Measurements from ENCODE around the gene DAGLB. TPM values are rescaled to one million over a fixed set of nuclear protein-coding genes. Genes with fewer than 3 reads are reported as not detected.

DAGLB gene
- total RNA-seq, 4 donors from 2014 or later, result 5.4 to 30.2 (median 19.3) TPM

DNA sequence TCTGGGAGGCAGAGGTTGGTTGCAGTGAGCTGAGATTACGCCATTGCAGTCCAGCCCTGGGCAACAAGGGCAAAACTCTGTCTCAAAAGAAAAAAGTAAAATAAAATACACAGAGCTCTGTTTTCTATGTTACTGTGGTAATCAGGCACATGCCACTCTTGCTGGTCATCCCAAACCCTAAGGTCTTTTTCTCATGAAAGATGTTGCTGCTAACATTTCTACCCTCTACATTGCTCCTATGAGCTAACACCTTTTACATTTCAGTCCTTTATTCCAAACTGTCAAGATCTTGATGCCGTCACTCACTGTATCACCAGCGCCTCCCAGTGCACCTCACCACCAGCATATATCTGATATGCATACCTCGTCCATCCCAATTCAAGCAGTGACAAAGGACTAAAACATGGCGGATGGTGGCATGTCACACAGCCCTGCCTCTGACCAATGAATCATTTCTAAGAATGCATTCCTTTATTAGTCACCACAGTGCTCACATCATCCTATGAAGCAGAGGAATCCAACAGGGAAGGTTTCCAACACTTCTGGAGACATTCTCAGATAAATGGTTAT lies 4.3 kb downstream of the DAGLB start:
- Histone ChIP-seq H3K27ac (no peak overlapping the region), H3K9me3 (no peaks in the 10 kb centered on the region), H3K4me3 (no peak overlapping the region), H3K36me3 (no peaks in the 10 kb centered on the region), H3K4me1 (peaks cover 0 to 11% of the 10 kb centered on the region in 2 donors), H3K27me3 (no peaks in the 10 kb centered on the region)
- DNase-seq, result no peak
- intact Hi-C loops (cut with DNase I; ENCODE audit: low total_unique reads), result no loop called here
- TF ChIP-seq, protein P1, sequence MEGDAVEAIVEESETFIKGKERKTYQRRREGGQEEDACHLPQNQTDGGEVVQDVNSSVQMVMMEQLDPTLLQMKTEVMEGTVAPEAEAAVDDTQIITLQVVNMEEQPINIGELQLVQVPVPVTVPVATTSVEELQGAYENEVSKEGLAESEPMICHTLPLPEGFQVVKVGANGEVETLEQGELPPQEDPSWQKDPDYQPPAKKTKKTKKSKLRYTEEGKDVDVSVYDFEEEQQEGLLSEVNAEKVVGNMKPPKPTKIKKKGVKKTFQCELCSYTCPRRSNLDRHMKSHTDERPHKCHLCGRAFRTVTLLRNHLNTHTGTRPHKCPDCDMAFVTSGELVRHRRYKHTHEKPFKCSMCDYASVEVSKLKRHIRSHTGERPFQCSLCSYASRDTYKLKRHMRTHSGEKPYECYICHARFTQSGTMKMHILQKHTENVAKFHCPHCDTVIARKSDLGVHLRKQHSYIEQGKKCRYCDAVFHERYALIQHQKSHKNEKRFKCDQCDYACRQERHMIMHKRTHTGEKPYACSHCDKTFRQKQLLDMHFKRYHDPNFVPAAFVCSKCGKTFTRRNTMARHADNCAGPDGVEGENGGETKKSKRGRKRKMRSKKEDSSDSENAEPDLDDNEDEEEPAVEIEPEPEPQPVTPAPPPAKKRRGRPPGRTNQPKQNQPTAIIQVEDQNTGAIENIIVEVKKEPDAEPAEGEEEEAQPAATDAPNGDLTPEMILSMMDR (IDR thresholded peaks at IDR 0.05), result no peak
- no peak for TF ChIP-seq POLR2A (IDR thresholded peaks at IDR 0.05)

DNA sequence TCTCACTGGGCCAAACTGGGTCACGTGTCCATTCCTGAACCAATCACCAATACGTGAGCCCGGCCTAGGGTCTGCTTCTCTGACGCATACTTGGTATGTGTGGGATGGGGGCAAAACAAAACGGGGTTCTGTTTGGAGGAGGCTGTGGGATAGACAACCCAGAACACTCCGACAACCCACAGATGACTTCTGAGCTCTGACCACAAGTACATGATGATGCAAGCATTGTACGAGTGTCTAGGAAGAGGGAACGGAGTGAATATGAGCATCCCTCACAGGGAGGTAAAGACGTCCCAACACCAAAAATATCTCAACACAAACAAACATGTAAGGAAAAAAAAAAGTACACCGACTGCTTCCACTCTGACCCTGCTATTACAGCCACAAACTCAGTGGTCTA lies 5.6 kb downstream of the DAGLB start:
- Histone ChIP-seq H3K36me3 (no peaks in the 10 kb centered on the region), H3K27me3 (no peaks in the 10 kb centered on the region), H3K4me1 (peaks cover 0 to 11% of the 10 kb centered on the region in 2 donors), H3K9me3 (no peaks in the 10 kb centered on the region), H3K27ac (no peak overlapping the region), H3K4me3 (no peak overlapping the region)
- TF ChIP-seq, protein P1 (IDR thresholded peaks at IDR 0.05), result no peak
- TF ChIP-seq POLR2A (IDR thresholded peaks at IDR 0.05), result no peak
- DNase-seq, result no peak
- intact Hi-C loops (cut with DNase I; ENCODE audit: low total_unique reads), result no loop called here

DNA sequence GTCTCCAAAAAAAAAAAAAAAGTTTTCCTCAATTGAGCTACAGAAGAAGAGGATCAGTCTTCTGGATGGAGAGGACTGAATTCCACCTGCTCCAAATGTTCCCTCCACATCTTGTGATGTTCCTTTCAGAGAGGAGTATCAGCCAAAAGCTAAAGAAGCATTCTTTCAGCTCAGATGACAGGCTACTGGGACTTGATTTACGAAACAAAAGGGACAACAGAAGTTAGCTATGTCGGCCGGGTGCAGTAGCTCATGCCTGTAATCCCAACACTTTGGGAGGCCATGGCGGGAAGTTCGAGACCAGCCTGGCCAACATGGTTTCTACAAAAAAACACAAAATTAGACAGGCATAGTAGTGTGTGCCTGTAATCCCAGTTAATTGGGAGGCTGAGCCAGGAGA lies 7.4 kb downstream of the DAGLB start:
- Histone ChIP-seq H3K27me3 (no peaks in the 10 kb centered on the region), H3K4me1 (peaks cover 0 to 5% of the 10 kb centered on the region in 2 donors), H3K4me3 (no peak overlapping the region), H3K36me3 (no peaks in the 10 kb centered on the region), H3K27ac (no peak overlapping the region), H3K9me3 (no peaks in the 10 kb centered on the region)
- no peak for TF ChIP-seq POLR2A (IDR thresholded peaks at IDR 0.05)
- TF ChIP-seq, protein P1 (IDR thresholded peaks at IDR 0.05), result no peak
- no peak for DNase-seq
- intact Hi-C loops (cut with DNase I; ENCODE audit: low total_unique reads), result no loop called here

DNA sequence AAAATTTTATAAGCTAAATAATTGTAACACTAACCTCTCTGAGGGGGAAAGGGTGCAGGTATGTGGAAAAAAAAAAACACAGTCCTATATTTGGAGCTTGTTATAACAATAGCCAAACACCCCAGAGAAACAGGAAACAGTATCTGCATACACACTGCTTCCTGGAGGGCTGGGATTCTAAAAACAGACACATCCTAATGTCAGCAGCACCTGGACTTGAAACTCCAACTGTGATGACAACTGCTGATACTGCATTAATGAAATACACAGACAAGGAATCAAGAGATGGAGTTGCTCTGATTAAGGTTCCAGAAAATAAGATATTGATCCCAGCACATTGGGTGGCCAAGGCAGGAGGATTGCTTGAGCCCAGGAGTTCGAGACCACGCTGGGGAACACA lies 9.3 kb downstream of the DAGLB start:
- Histone ChIP-seq H3K27ac (peak overlapping the region in 1 of 2 donors; percentile 5), H3K4me1 (no peaks in the 10 kb centered on the region), H3K27me3 (no peaks in the 10 kb centered on the region), H3K36me3 (no peaks in the 10 kb centered on the region), H3K9me3 (no peaks in the 10 kb centered on the region), H3K4me3 (no peak overlapping the region)
- no peak for TF ChIP-seq POLR2A (IDR thresholded peaks at IDR 0.05)
- TF ChIP-seq, protein P1 (IDR thresholded peaks at IDR 0.05), result no peak
- intact Hi-C loops (cut with DNase I; ENCODE audit: low total_unique reads), result no loop called here
- no peak for DNase-seq

DNA sequence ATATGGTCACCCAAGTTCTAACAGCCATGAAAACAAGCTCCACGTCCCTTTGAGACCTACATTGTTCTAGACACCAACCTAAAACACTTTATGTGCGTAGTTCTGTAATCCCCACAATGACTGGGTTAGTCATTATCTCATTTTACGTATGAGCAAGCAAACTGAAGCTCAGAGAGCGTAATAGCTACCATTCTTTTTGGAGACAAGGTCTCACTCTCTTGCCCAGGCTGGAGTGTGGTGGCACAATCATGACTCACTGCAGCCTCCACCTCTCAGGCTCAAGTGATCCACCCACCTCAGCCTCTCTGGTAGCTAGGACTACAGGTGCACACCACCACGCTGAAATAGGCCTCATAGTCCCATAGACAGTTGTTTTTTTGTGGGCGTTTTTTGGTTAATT lies 10.5 kb downstream of the DAGLB start:
- Histone ChIP-seq H3K9me3 (no peaks in the 10 kb centered on the region), H3K27me3 (no peaks in the 10 kb centered on the region), H3K27ac (no peak overlapping the region), H3K4me3 (no peak overlapping the region), H3K4me1 (no peaks in the 10 kb centered on the region), H3K36me3 (no peaks in the 10 kb centered on the region)
- no peak for DNase-seq
- intact Hi-C loops (cut with DNase I; ENCODE audit: low total_unique reads), result no loop called here
- TF ChIP-seq, protein P1 (IDR thresholded peaks at IDR 0.05), result no peak
- no peak for TF ChIP-seq POLR2A (IDR thresholded peaks at IDR 0.05)
